Lung (tissue), 16 donors: ENCODE results near the gene ANO8. TPM values are rescaled to one million over a fixed set of nuclear protein-coding genes. Genes with fewer than 3 reads are reported as not detected.
A peak's percentile ranks its signal among the peaks of the same experiment; 100 is the strongest.

Source experiments
- ATAC-seq: fragments of 200-7000 bp; cut with Tn5 transposase; one replicate; pipeline ENCODE4 v1.9.1; 2020; ENCODE audit warnings: moderate number of reproducible peaks; ENCODE audit not compliant: insufficient read depth, low FRiP score
- DNase-seq, 3 donors: peaks; one replicate each; pipeline ENCODE4 v3.0.0-alpha.2; 2013 to 2017
- H3K27ac ChIP-seq, 2 donors: one replicate each; pipeline ENCODE4 v1.5.1; 2013; ENCODE audit warnings: mild to moderate bottlenecking in 2 of 2, moderate library complexity in 2 of 2, control low read depth in 1 of 2, inconsistent platforms in 1 of 2, low read depth in 1 of 2, low read length in 1 of 2
- H3K27me3 ChIP-seq, 3 donors: one replicate each; pipeline ENCODE4 v1.5.1; 2013; ENCODE audit warnings: low read length in 2 of 3; ENCODE audit not compliant: control insufficient read depth in 3 of 3, insufficient read depth in 3 of 3
- H3K36me3 ChIP-seq, 4 donors: one replicate each; pipeline ENCODE4 v1.5.1; 2013; ENCODE audit warnings: low read length in 4 of 4, mild to moderate bottlenecking in 1 of 4, moderate library complexity in 1 of 4; ENCODE audit not compliant: control insufficient read depth in 4 of 4, insufficient read depth in 4 of 4
- H3K4me1 ChIP-seq, 5 donors: one replicate each; pipeline ENCODE4 v1.5.1; 2013; ENCODE audit warnings: low read length in 5 of 5, mild to moderate bottlenecking in 2 of 5, moderate library complexity in 1 of 5; ENCODE audit not compliant: control insufficient read depth in 5 of 5, insufficient read depth in 5 of 5
- H3K4me3 ChIP-seq: one replicate; pipeline ENCODE4 v1.5.1; 2013; ENCODE audit warnings: mild to moderate bottlenecking, control low read depth, moderate library complexity
- H3K9ac ChIP-seq, 2 donors: one replicate each; pipeline ENCODE4 v1.5.1; 2013; ENCODE audit warnings: low read length in 2 of 2, control low read depth in 1 of 2; ENCODE audit not compliant: insufficient read depth in 1 of 2
- H3K9me3 ChIP-seq, 4 donors: one replicate each; pipeline ENCODE4 v1.5.1; 2013; ENCODE audit warnings: low read length in 3 of 4, mild to moderate bottlenecking in 1 of 4, moderate library complexity in 1 of 4; ENCODE audit not compliant: control insufficient read depth in 4 of 4, insufficient read depth in 3 of 4
- WGBS, 2 donors: extraction: QIAGEN DNeasy Blood & Tissue Kit; methylation state at CpG; one replicate each; pipeline ENCODE4 v1.1.7; 2013; 5-methylcytosine and 5-hydroxymethylcytosine counted together
- long read RNA-seq, 5 donors: transcript quantifications; one replicate each; lab custom pipeline, GENCODE V29; 2026
- polyA plus RNA-seq, 2 donors: library from polyadenylated mRNA; stranded (reverse); fragments of 200-250 nt; gene quantifications; one replicate each; pipeline ENCODE4 v1.2.1, GENCODE V29; 2013
- total RNA-seq, 2 donors: library from RNA; depleted of rRNA in 1 of 2; stranded (reverse); fragments of >200 nt in 1 of 2; gene quantifications; one replicate each; pipeline ENCODE4 v1.2.1, GENCODE V29; 2014 to 2021
- TF ChIP-seq, protein P1 (sequence below): IDR thresholded peaks from 2 replicates; pipeline ENCODE4 v1.5.1; 2012; ENCODE audit warnings: mild to moderate bottlenecking; ENCODE audit errors: control extremely low read depth, extremely low read depth
- donor health status: control.
- donor health status: control.
- donor health status: Bipolar disorder and iron deficiency.
- donor health status: healthy.
- donor health status: DM: yes; HTN: yes; CAD: no.

ANO8 gene, protein sequence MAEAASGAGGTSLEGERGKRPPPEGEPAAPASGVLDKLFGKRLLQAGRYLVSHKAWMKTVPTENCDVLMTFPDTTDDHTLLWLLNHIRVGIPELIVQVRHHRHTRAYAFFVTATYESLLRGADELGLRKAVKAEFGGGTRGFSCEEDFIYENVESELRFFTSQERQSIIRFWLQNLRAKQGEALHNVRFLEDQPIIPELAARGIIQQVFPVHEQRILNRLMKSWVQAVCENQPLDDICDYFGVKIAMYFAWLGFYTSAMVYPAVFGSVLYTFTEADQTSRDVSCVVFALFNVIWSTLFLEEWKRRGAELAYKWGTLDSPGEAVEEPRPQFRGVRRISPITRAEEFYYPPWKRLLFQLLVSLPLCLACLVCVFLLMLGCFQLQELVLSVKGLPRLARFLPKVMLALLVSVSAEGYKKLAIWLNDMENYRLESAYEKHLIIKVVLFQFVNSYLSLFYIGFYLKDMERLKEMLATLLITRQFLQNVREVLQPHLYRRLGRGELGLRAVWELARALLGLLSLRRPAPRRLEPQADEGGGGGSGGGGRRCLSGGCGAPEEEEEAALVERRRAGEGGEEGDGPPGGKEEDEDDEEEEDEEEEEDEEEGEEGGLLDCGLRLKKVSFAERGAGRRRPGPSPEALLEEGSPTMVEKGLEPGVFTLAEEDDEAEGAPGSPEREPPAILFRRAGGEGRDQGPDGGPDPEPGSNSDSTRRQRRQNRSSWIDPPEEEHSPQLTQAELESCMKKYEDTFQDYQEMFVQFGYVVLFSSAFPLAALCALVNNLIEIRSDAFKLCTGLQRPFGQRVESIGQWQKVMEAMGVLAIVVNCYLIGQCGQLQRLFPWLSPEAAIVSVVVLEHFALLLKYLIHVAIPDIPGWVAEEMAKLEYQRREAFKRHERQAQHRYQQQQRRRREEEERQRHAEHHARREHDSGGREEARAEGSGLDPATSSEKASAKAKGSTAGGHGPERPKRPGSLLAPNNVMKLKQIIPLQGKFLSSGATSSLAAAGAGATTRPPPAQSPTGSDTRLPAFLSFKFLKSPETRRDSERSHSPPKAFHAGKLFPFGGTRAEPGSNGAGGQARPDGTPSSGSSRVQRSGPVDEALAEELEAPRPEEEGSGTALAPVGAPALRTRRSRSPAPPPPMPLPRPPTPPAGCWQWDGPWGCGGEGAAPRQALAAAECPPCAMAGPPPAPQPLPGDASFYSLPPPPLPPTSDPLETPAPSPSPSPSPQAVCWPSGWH
- 10 to 100 TPM in 1 of 2 donors, 1 to 10 TPM in 1; 7.1 to 22.5 TPM for total RNA-seq
- polyA plus RNA-seq, result 1 to 10 TPM; 7.1 to 8.8 TPM
- long read RNA-seq, donor 1, partial matches to known transcripts, result 0 of 1 reads
- long read RNA-seq, donor 1, other reads (novel, unspliced or antisense), result 0 of 1 reads
- long read RNA-seq, donor 2, result 0 reads
- long read RNA-seq, donor 3, result 0 reads
- long read RNA-seq, donor 4, result 0 reads
- long read RNA-seq, donor 5, result 0 reads

- peak within 1 kb of the TSS; percentile 67 for H3K4me3 ChIP-seq
- H3K9ac ChIP-seq, result no peak within 1 kb of the TSS
- TF ChIP-seq, protein P1, sequence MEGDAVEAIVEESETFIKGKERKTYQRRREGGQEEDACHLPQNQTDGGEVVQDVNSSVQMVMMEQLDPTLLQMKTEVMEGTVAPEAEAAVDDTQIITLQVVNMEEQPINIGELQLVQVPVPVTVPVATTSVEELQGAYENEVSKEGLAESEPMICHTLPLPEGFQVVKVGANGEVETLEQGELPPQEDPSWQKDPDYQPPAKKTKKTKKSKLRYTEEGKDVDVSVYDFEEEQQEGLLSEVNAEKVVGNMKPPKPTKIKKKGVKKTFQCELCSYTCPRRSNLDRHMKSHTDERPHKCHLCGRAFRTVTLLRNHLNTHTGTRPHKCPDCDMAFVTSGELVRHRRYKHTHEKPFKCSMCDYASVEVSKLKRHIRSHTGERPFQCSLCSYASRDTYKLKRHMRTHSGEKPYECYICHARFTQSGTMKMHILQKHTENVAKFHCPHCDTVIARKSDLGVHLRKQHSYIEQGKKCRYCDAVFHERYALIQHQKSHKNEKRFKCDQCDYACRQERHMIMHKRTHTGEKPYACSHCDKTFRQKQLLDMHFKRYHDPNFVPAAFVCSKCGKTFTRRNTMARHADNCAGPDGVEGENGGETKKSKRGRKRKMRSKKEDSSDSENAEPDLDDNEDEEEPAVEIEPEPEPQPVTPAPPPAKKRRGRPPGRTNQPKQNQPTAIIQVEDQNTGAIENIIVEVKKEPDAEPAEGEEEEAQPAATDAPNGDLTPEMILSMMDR, result no peak
- WGBS, 2 donors, result 2 to 6% methylated on average over 43 to 86 of the region's 86 CpGs
- H3K27ac ChIP-seq, result peak within 1 kb of the TSS; percentile 62 to 75
- H3K9me3 ChIP-seq, result no peaks in the 10 kb centered on the region
- peaks cover 0 to 3% (median 1%) of the 10 kb centered on the region in 4 donors for H3K36me3 ChIP-seq
- ATAC-seq, result peak; percentile 69
- DNase-seq, result peak; percentile 97 to 99 (median 97)
- peaks cover 0 to 6% (median 2%) of the 10 kb centered on the region in 3 donors for H3K27me3 ChIP-seq
- H3K4me1 ChIP-seq, result peaks cover 0 to 21% (median 5%) of the 10 kb centered on the region in 5 donors
Measured at GRCh38 chr19:17334414-17335409, at the start of gene ANO8. Gene ANO8 (minus strand): TSS chr19:17334855. CDS start chr19:17334670, 185 bp downstream.

GRCh38 chr19:17380426-17381138 lies 45.9 kb upstream of the ANO8 start:
- whole genome bisulfite sequencing, 2 donors, result 95 to 97% methylated on average over 5 of the region's 5 CpGs
- H3K36me3 ChIP-seq, result no peaks in the 10 kb centered on the region
- peaks cover 0 to 1% (median 0%) of the 10 kb centered on the region in 4 donors for H3K9me3 ChIP-seq
- no peak overlapping the region for H3K4me3 ChIP-seq
- ATAC-seq (no peak), DNase-seq (no peak)
- no peaks in the 10 kb centered on the region for H3K27me3 ChIP-seq
- TF ChIP-seq, protein P1, result no peak
- H3K4me1 ChIP-seq, result peaks cover 0 to 14% (median 4%) of the 10 kb centered on the region in 5 donors
- no peak overlapping the region for H3K9ac ChIP-seq
- H3K27ac ChIP-seq, result no peak overlapping the region
